C4-2B (cell line): ENCODE measurements around the gene KIF6.

Experiments
- ZFX ChIP-seq: fragments of 450-650 bp; IDR thresholded peaks from 2 replicates; pipeline ENCODE4 v1.6.1; 2017
- TF ChIP-seq, protein P1 (sequence below): fragments of 450-650 bp; conservative IDR thresholded peaks from 2 replicates; pipeline ENCODE4 v1.5.1; 2017; ENCODE audit warnings: mild to moderate bottlenecking

DNA sequence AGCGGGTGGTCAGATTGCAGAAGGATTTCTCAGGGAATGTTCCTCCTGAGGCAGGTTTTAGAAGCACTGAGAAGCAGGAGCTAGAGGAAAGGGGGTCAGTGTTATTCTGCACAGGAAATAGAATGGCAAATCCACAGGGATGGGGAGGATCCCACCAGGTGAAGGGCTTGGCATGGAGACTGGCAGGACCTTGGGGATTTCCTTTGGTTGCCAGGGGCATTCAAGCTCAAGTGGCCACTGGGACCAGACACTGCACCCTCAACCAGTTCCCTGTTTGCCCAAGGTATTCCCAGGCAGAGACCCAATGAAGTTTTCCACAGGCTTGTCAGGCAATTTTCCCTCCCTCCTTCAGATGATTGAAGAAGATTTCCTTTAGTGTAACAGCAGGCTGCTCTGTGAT lies 279.5 kb downstream of the KIF6 start:
- TF ChIP-seq, protein P1, sequence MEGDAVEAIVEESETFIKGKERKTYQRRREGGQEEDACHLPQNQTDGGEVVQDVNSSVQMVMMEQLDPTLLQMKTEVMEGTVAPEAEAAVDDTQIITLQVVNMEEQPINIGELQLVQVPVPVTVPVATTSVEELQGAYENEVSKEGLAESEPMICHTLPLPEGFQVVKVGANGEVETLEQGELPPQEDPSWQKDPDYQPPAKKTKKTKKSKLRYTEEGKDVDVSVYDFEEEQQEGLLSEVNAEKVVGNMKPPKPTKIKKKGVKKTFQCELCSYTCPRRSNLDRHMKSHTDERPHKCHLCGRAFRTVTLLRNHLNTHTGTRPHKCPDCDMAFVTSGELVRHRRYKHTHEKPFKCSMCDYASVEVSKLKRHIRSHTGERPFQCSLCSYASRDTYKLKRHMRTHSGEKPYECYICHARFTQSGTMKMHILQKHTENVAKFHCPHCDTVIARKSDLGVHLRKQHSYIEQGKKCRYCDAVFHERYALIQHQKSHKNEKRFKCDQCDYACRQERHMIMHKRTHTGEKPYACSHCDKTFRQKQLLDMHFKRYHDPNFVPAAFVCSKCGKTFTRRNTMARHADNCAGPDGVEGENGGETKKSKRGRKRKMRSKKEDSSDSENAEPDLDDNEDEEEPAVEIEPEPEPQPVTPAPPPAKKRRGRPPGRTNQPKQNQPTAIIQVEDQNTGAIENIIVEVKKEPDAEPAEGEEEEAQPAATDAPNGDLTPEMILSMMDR: no peak
- no peak for TF ChIP-seq ZFX
